CD4-positive, alpha-beta T cell (primary cell): ENCODE results near the gene DYRK2. TPM values are rescaled to one million over a fixed set of nuclear protein-coding genes. Genes with fewer than 3 reads are reported as not detected.

Experiments
- ATAC-seq: fragments of 200-7000 bp; cut with Tn5 transposase; one replicate; pipeline ENCODE4 v1.10.0; 2022; ENCODE audit warnings: mild to moderate bottlenecking; ENCODE audit not compliant: poor library complexity
- CTCF ChIA-PET: fragments of 350-600 bp; sonication (Branson Sonifier 250); formaldehyde crosslinking; loops from one replicate; lab custom pipeline; 2021; ENCODE audit warnings: antibody characterized with exemption, inconsistent platforms; lab: Charles Lee
- POLR2A ChIA-PET: fragments of 350-600 bp; sonication (Branson Sonifier 250); formaldehyde crosslinking; loops from one replicate; lab custom pipeline; 2021; ENCODE audit warnings: antibody characterized with exemption, inconsistent platforms; lab: Charles Lee
- DNase-seq, 14 experiments: peaks; one replicate each; pipeline ENCODE4 v3.0.0-alpha.2; 2013 to 2020; ENCODE audit warnings: mixed read lengths in 2 of 14
- H3K27ac ChIP-seq, 2 donors: one replicate each; pipeline versions ENCODE4 v1.5.1 to v1.7.0; 2013; ENCODE audit warnings: low read length in 2 of 2, low read depth in 1 of 2, mild to moderate bottlenecking in 1 of 2
- H3K27me3 ChIP-seq, 2 experiments: 1 replicate in 1 of 2; 2 replicates in 1 of 2; pipeline versions ENCODE4 v1.6.1 to v1.7.0; 2013; ENCODE audit warnings: low read length in 2 of 2, control low read depth in 1 of 2, mild to moderate bottlenecking in 1 of 2, moderate library complexity in 1 of 2; ENCODE audit not compliant: insufficient read depth in 2 of 2, control insufficient read depth in 1 of 2
- H3K36me3 ChIP-seq: one replicate; pipeline ENCODE4 v1.6.1; 2013; ENCODE audit warnings: low read length, control low read depth; ENCODE audit not compliant: insufficient read depth
- H3K4me1 ChIP-seq: one replicate; pipeline ENCODE4 v1.6.1; 2013; ENCODE audit warnings: low read length, control low read depth; ENCODE audit not compliant: insufficient read depth
- H3K4me3 ChIP-seq: one replicate; pipeline ENCODE4 v1.5.1; 2013; ENCODE audit warnings: mild to moderate bottlenecking, low read length, moderate library complexity
- H3K9me3 ChIP-seq, 2 experiments: 1 replicate in 1 of 2; 2 replicates in 1 of 2; pipeline versions ENCODE4 v1.6.1 to v1.7.0; 2013; ENCODE audit warnings: low read length in 2 of 2, mild to moderate bottlenecking in 2 of 2, control low read depth in 1 of 2, moderate library complexity in 1 of 2; ENCODE audit not compliant: control insufficient read depth in 1 of 2, insufficient read depth in 1 of 2
- H3K27ac Mint-ChIP-seq: one replicate; pipeline ENCODE4 v1.8.0; 2020; ENCODE audit warnings: mixed read lengths
- H3K27me3 Mint-ChIP-seq: one replicate; pipeline ENCODE4 v1.8.0; 2021; ENCODE audit warnings: mixed read lengths
- H3K36me3 Mint-ChIP-seq: one replicate; pipeline ENCODE4 v1.8.0; 2021; ENCODE audit warnings: low read depth, mixed read lengths
- H3K4me1 Mint-ChIP-seq: one replicate; pipeline ENCODE4 v1.8.0; 2021; ENCODE audit warnings: low read depth, mixed read lengths
- H3K4me3 Mint-ChIP-seq: one replicate; pipeline ENCODE4 v1.8.0; 2020; ENCODE audit warnings: mild to moderate bottlenecking, mixed read lengths
- H3K9me3 Mint-ChIP-seq: one replicate; pipeline ENCODE4 v1.8.0; 2020; ENCODE audit warnings: mixed read lengths
- CTCF ChIP-seq: fragments of 200-600 bp; IDR thresholded peaks from one replicate; pipeline ENCODE4 v1.8.0; 2022; ENCODE audit warnings: antibody characterized with exemption, mild to moderate bottlenecking
- intact Hi-C, 2 experiments: fragments of 100-400 bp; cut with DNase I in 1 of 2; cut with micrococcal nuclease in 1 of 2; formaldehyde crosslinking; loops; one replicate each; pipeline versions ENCODE4 v1.15.1 to v1.9.0; 2023 to 2025; cut with DNase I, micrococcal nuclease
- total RNA-seq, 174 experiments: library from RNA in 2 of 174; stranded (reverse) in 2 of 174; gene quantifications; one replicate each; pipeline ENCODE4 v1.2.3 and lab custom pipeline; 2021 to 2026

DYRK2 gene
- total RNA-seq, 2 experiments from 2014 or later, result 123 to 135 TPM

GRCh38 chr12:67662910-67663538 lies 14.5 kb downstream of the DYRK2 start:
- no peak for ATAC-seq
- ChIA-PET CTCF (interaction anchor here (1.2 to 2.2 kb wide), 3 partner anchors 8 to 307 kb away, joined by 3 to 9 read pairs (median 4); no protein-coding TSS in a partner anchor), POLR2A (interaction anchor here (0.5 to 2.6 kb wide), 6 partner anchors 8 to 306 kb away, joined by 3 to 12 read pairs (median 4); partner anchors contain the start of gene DYRK2)
- Histone ChIP-seq H3K4me1 (peaks cover 18% of the 10 kb centered on the region), H3K27ac (no peak overlapping the region), H3K4me3 (no peak overlapping the region), H3K27me3 (no peaks in the 10 kb centered on the region), H3K36me3 (peaks cover 53% of the 10 kb centered on the region), H3K9me3 (no peaks in the 10 kb centered on the region)
- peak overlapping the region; percentile 24 for H3K27ac Mint-ChIP-seq
- H3K4me3 Mint-ChIP-seq, result no peak overlapping the region
- intact Hi-C loops, result loop anchor here in 1 of 2 experiments (2.0 kb wide), 1 partner anchor 306 kb away; no protein-coding TSS in a partner anchor
- no peaks in the 10 kb centered on the region for H3K27me3 Mint-ChIP-seq
- no peak for TF ChIP-seq CTCF
- peaks cover 94% of the 10 kb centered on the region for H3K4me1 Mint-ChIP-seq
- H3K36me3 Mint-ChIP-seq, result peaks cover 81% of the 10 kb centered on the region
- DNase-seq, result peak in 3 of 14 experiments; percentile 9 to 29 (median 27)
- H3K9me3 Mint-ChIP-seq, result no peaks in the 10 kb centered on the region

GRCh38 chr12:67664171-67664570 lies 15.6 kb downstream of the DYRK2 start:
- Histone ChIP-seq H3K9me3 (no peaks in the 10 kb centered on the region), H3K36me3 (peaks cover 42% of the 10 kb centered on the region), H3K27me3 (no peaks in the 10 kb centered on the region), H3K4me1 (peaks cover 10% of the 10 kb centered on the region), H3K4me3 (no peak overlapping the region), H3K27ac (no peak overlapping the region)
- POLR2A ChIA-PET, result interaction anchor here (0.6 to 2.6 kb wide), 4 partner anchors 9 to 308 kb away, joined by 3 to 12 read pairs (median 4); partner anchors contain the start of gene DYRK2
- CTCF ChIA-PET, result interaction anchor here (2.2 kb wide), 1 partner anchor 308 kb away, joined by 9 read pairs; no protein-coding TSS in a partner anchor
- Mint-ChIP-seq H3K9me3 (no peaks in the 10 kb centered on the region), H3K4me3 (no peak overlapping the region), H3K27me3 (no peaks in the 10 kb centered on the region), H3K27ac (peak overlapping the region; percentile 24), H3K36me3 (peaks cover 70% of the 10 kb centered on the region), H3K4me1 (peaks cover 86% of the 10 kb centered on the region)
- intact Hi-C loops, result no loop called here
- TF ChIP-seq CTCF, result no peak
- DNase-seq (no peak), ATAC-seq (no peak)

- H3K4me1 Mint-ChIP-seq, result peaks cover 83% of the 10 kb centered on the region
- no peaks in the 10 kb centered on the region for H3K27me3 Mint-ChIP-seq
- no peak overlapping the region for H3K4me3 Mint-ChIP-seq
- POLR2A ChIA-PET, result interaction anchor here (1.8 kb wide), 1 partner anchor 35 kb away, joined by 6 read pairs; no protein-coding TSS in a partner anchor
- H3K27ac ChIP-seq, result no peak overlapping the region
- H3K36me3 Mint-ChIP-seq, result peaks cover 68% of the 10 kb centered on the region
- H3K27ac Mint-ChIP-seq, result peak overlapping the region; percentile 75
- DNase-seq, result no peak
- CTCF ChIA-PET, result no interaction called here
- no peaks in the 10 kb centered on the region for H3K9me3 ChIP-seq
- H3K36me3 ChIP-seq, result peaks cover 27% of the 10 kb centered on the region
- H3K4me3 ChIP-seq, result no peak overlapping the region
- intact Hi-C loops, result loop anchor here in 1 of 2 experiments (5.0 kb wide), 1 partner anchor 308 kb away; no protein-coding TSS in a partner anchor
- H3K27me3 ChIP-seq, result no peaks in the 10 kb centered on the region
- no peaks in the 10 kb centered on the region for H3K9me3 Mint-ChIP-seq
- TF ChIP-seq CTCF, result no peak
- peaks cover 16% of the 10 kb centered on the region for H3K4me1 ChIP-seq
- ATAC-seq, result no peak
These were observed 17.1 kb downstream of the DYRK2 start for GRCh38 chr12:67665679-67666078.
